WTC11 (cell line): ENCODE results near the gene MNX1.

ENCODE experiments used
- CBFB ChIP-seq: sonication (generic); formaldehyde crosslinking; IDR thresholded peaks from 2 replicates; pipeline ENCODE4 v1.8.1; 2022; ENCODE audit warnings: mild to moderate bottlenecking, low read depth, missing genetic modification reagents
- CTCF ChIP-seq: fragments of 200-600 bp; IDR thresholded peaks from 2 replicates; pipeline ENCODE4 v1.8.0; 2022; ENCODE audit warnings: antibody characterized with exemption
- HMGXB4 ChIP-seq: sonication (generic); formaldehyde crosslinking; IDR thresholded peaks from 2 replicates; pipeline ENCODE4 v1.8.1; 2023; ENCODE audit warnings: mild to moderate bottlenecking, moderate library complexity, missing genetic modification reagents
- NR1H2 ChIP-seq: sonication (generic); formaldehyde crosslinking; IDR thresholded peaks from 2 replicates; pipeline ENCODE4 v1.9.0; 2021; ENCODE audit warnings: mild to moderate bottlenecking, moderate library complexity, missing genetic modification reagents
- TCF7 ChIP-seq: sonication (generic); formaldehyde crosslinking; IDR thresholded peaks from 2 replicates; pipeline ENCODE4 v1.8.0; 2022; ENCODE audit warnings: mild to moderate bottlenecking, low read depth, missing genetic modification reagents, moderate library complexity
- ZBTB21 ChIP-seq: sonication (generic); formaldehyde crosslinking; IDR thresholded peaks from 2 replicates; pipeline ENCODE4 v1.8.1; 2023; ENCODE audit warnings: mild to moderate bottlenecking, missing genetic modification reagents, borderline replicate concordance
- ZBTB43 ChIP-seq: sonication (generic); formaldehyde crosslinking; IDR thresholded peaks from 2 replicates; pipeline ENCODE4 v1.8.1; 2023; ENCODE audit warnings: mild to moderate bottlenecking, missing genetic modification reagents
- ZNF232 ChIP-seq: sonication (generic); formaldehyde crosslinking; IDR thresholded peaks from 2 replicates; pipeline ENCODE4 v1.8.0; 2022; ENCODE audit warnings: mild to moderate bottlenecking, missing genetic modification reagents

GRCh38 chr7:156962897-156963296 lies 47.6 kb downstream of the MNX1 start:
- TF ChIP-seq NR1H2 (CRISPR knock-in tag) (no peak), ZBTB21 (CRISPR knock-in tag) (no peak), CTCF (no peak), TCF7 (CRISPR knock-in tag) (no peak), ZBTB43 (CRISPR knock-in tag) (no peak), CBFB (CRISPR knock-in tag) (no peak), ZNF232 (CRISPR knock-in tag) (no peak), HMGXB4 (no peak)
